HepG2 (cell line): ENCODE results near the gene SYT8.

Source experiments
- GTF2F1 ChIP-seq: fragments of 150-350 bp; IDR thresholded peaks from 2 replicates; pipeline ENCODE4 v1.6.1; 2014; ENCODE audit warnings: low read length
- POLR2AphosphoS5 ChIP-seq: IDR thresholded peaks from 2 replicates; pipeline ENCODE4 v1.6.1; 2012; ENCODE audit warnings: low read depth, low read length

GRCh38 chr11:1839204-1839923 is 4.6 kb downstream of the SYT8 start:
- TF ChIP-seq GTF2F1 (no peak), POLR2AphosphoS5 (no peak)
